Endothelial cell (in vitro differentiated cells): ENCODE results near the gene BEND6. TPM values are rescaled to one million over a fixed set of nuclear protein-coding genes. Genes with fewer than 3 reads are reported as not detected.

Source experiments
- DNase-seq: peaks from one replicate; pipeline ENCODE4 v3.0.0; 2021; ENCODE audit warnings: low spot score
- H3K27ac Mint-ChIP-seq: one replicate; pipeline ENCODE4 v1.8.0; 2021; ENCODE audit warnings: mixed read lengths, inconsistent platforms; ENCODE audit not compliant: unreplicated experiment
- H3K27me3 Mint-ChIP-seq: one replicate; pipeline ENCODE4 v1.8.0; 2021; ENCODE audit warnings: mild to moderate bottlenecking, moderate library complexity, mixed read lengths, inconsistent platforms; ENCODE audit not compliant: unreplicated experiment
- H3K36me3 Mint-ChIP-seq: one replicate; pipeline ENCODE4 v1.8.0; 2021; ENCODE audit warnings: mild to moderate bottlenecking, low read depth, mixed read lengths, inconsistent platforms; ENCODE audit not compliant: unreplicated experiment
- H3K4me1 Mint-ChIP-seq: one replicate; pipeline ENCODE4 v1.8.0; 2021; ENCODE audit warnings: mild to moderate bottlenecking, mixed read lengths, inconsistent platforms; ENCODE audit not compliant: unreplicated experiment
- H3K4me3 Mint-ChIP-seq: one replicate; pipeline ENCODE4 v1.8.0; 2021; ENCODE audit warnings: mild to moderate bottlenecking, mixed read lengths, inconsistent platforms; ENCODE audit not compliant: unreplicated experiment
- H3K9me3 Mint-ChIP-seq: one replicate; pipeline ENCODE4 v1.8.0; 2021; ENCODE audit warnings: mixed read lengths, inconsistent platforms; ENCODE audit not compliant: unreplicated experiment
- total RNA-seq: library from RNA; stranded (reverse); fragmentation: NEBNext Ultra II Directional; extraction: Animal tissue kit (Norgen Biotek cat#: 25700); gene quantifications from one replicate; pipeline ENCODE4 v1.2.1, GENCODE V29; 2021; ENCODE audit not compliant: unreplicated experiment
- TF ChIP-seq, protein P1 (sequence below): fragments of 200-600 bp; sonication (generic); IDR thresholded peaks from one replicate; pipeline ENCODE4 v1.5.0; 2021; ENCODE audit warnings: antibody characterized with exemption; ENCODE audit not compliant: unreplicated experiment

BEND6 gene
- total RNA-seq, 1 donor from 2014 or later: 0.97 TPM

DNA sequence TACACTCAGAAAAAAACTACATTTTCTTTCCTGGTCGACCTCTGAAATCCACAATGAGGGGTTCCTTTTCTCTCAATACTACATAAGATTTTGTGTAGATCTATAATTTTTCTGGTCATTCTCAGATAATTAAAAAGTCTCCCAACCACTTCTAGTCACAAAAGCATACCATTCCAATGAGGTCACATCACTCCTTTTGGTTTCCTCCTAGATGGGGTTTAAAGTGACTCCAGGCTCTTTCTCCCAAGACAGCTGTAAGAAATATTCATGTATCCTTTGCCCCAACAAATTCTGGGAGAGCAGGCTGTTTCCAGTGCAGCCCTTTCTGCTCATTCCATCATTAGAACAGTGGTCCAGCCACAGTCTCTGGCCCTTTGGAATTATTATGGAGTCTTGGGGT lies 43.1 kb upstream of the BEND6 start:
- no peak overlapping the region for H3K4me3 Mint-ChIP-seq
- no peaks in the 10 kb centered on the region for H3K9me3 Mint-ChIP-seq
- TF ChIP-seq, protein P1, sequence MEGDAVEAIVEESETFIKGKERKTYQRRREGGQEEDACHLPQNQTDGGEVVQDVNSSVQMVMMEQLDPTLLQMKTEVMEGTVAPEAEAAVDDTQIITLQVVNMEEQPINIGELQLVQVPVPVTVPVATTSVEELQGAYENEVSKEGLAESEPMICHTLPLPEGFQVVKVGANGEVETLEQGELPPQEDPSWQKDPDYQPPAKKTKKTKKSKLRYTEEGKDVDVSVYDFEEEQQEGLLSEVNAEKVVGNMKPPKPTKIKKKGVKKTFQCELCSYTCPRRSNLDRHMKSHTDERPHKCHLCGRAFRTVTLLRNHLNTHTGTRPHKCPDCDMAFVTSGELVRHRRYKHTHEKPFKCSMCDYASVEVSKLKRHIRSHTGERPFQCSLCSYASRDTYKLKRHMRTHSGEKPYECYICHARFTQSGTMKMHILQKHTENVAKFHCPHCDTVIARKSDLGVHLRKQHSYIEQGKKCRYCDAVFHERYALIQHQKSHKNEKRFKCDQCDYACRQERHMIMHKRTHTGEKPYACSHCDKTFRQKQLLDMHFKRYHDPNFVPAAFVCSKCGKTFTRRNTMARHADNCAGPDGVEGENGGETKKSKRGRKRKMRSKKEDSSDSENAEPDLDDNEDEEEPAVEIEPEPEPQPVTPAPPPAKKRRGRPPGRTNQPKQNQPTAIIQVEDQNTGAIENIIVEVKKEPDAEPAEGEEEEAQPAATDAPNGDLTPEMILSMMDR: no peak
- no peaks in the 10 kb centered on the region for H3K4me1 Mint-ChIP-seq
- H3K27me3 Mint-ChIP-seq: no peaks in the 10 kb centered on the region
- H3K36me3 Mint-ChIP-seq: no peaks in the 10 kb centered on the region
- DNase-seq: no peak
- H3K27ac Mint-ChIP-seq: no peak overlapping the region

DNA sequence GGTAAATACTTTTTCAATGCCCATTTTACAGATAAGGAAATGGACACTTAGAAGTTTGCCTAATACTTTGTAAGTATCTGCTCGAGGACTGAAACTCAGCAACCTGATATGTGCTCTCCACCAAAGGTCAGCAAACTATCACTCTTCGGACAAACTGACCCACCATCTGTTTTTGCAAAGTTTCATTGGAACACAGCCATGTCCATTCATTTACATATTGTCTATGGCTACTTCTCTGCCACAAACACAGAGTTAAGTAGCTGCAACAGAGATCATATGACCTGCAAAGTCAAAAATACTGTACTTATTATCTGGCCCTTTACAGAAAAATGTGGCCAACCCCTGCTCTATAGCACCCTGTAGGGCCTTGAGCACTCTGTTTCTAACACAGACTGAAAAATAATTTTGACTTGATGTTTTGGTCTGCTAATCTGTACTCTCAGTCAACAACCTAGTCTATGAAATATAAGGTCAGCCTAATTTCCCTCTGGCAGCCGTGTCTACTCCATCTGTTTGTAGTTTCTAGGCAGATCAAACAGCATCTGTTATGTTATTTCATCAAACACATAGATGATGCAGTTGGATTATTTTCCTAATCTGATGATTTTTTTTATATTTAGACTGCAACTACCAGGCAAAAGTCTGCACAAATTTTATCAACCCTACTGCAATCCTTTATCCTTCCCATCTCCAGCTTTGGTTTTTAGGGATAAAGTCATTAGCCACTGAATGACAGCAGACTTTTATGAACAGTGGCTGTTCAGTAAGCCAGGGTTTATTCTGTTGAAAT lies 41.4 kb upstream of the BEND6 start:
- Mint-ChIP-seq H3K27ac (no peak overlapping the region), H3K4me3 (no peak overlapping the region), H3K4me1 (no peaks in the 10 kb centered on the region), H3K9me3 (no peaks in the 10 kb centered on the region), H3K27me3 (no peaks in the 10 kb centered on the region), H3K36me3 (no peaks in the 10 kb centered on the region)
- TF ChIP-seq, protein P1: no peak
- DNase-seq: no peak

DNA sequence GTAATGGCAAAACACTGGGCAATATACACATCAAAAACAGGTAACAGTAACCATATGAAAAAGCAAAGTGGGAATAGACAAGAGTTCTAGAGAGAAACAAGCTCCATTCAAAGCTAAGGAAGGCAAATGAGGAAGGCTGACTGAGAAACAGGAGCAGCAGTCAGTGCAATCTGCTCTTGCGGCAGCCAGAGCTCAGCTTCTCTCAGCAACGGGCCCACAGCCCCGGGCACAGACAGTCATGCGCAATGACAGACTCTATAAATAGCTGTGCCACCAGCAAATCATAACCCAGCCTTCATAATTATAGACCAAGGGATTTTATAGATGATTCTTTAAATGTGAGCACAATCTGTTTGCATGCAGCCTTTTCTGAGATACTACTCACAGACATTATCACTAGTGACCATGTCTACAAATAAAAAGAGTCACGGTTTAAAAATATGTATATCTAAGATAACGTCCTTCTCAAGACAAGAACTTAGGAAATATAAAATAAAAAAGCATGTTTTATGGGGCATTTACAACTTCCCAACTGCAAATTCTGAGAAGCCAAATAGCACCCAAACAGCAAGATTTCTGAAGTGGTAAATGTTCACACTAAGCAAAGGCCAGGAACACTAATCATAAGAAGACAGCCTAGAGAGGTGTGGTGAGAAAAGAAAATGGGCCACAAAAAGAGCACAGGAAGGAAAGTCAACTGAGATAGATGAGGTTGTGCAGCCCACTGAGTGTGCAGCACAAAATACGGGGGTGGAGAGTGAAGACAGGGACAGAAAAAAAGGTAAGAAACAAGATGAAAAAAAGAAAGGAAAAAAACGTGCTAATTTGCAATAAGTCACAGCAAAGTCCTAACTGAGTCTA lies 39.9 kb upstream of the BEND6 start:
- TF ChIP-seq, protein P1: no peak
- no peak for DNase-seq
- no peak overlapping the region for H3K27ac Mint-ChIP-seq
- H3K9me3 Mint-ChIP-seq: no peaks in the 10 kb centered on the region
- H3K4me1 Mint-ChIP-seq: no peaks in the 10 kb centered on the region
- no peaks in the 10 kb centered on the region for H3K27me3 Mint-ChIP-seq
- H3K36me3 Mint-ChIP-seq: no peaks in the 10 kb centered on the region
- H3K4me3 Mint-ChIP-seq: no peak overlapping the region

DNA sequence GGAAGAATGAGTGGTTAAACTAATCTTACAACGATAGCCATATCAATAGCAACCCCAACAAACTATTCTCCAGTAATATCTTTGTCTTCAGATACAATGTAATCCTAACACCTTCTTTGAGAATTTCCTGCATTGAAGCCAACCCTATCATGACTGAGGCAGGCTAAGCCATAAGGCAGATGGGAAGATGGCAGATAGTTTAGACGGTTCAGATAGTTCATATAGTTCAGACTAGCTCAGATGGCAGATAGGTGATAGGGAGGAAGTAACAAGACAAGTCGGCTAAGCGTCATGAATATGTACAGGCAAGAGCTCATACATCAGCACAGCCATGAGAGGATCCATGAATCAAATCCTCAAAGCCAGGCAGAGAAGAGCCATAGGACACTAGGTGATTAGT lies 39.1 kb upstream of the BEND6 start:
- H3K27me3 Mint-ChIP-seq: no peaks in the 10 kb centered on the region

More for the DNA sequence above, 39.1 kb upstream of the BEND6 start:
- Mint-ChIP-seq H3K9me3 (no peaks in the 10 kb centered on the region), H3K27ac (no peak overlapping the region), H3K4me1 (no peaks in the 10 kb centered on the region), H3K4me3 (no peak overlapping the region), H3K36me3 (no peaks in the 10 kb centered on the region)
- TF ChIP-seq, protein P1: no peak
- DNase-seq: no peak
